SK-N-SH (cell line): ENCODE measurements around the gene BBS2. TPM values are rescaled to one million over a fixed set of nuclear protein-coding genes. Genes with fewer than 3 reads are reported as not detected.

ENCODE experiments used
- CTCF ChIA-PET: fragments of 300-600, 350-600 bp; formaldehyde crosslinking; extraction: SDS; loops from one replicate; lab custom pipeline; 2021; lab: Yijun Ruan, JAX
- POLR2A ChIA-PET: fragments of 350-600 bp; sonication (Branson Sonifier 250); formaldehyde crosslinking; extraction: SDS; loops from one replicate; lab custom pipeline; 2020; ENCODE audit warnings: antibody characterized with exemption, inconsistent platforms; lab: Yijun Ruan, JAX
- DNase-seq: peaks from one replicate; pipeline ENCODE4 v3.0.0; 2012
- H2AFZ ChIP-seq: fragments of 200-600 bp; sonication (generic); 2 replicates; pipeline ENCODE4 v1.8.1; 2016; ENCODE audit warnings: antibody characterized with exemption, mild to moderate bottlenecking, low read depth
- H3F3A ChIP-seq: fragments of 200-600 bp; sonication (generic); replicated peaks from 2 replicates; pipeline ENCODE3; 2016; ENCODE audit warnings: antibody characterized with exemption, mild to moderate bottlenecking; ENCODE audit not compliant: insufficient read depth
- H3K27ac ChIP-seq, 2 experiments: fragments of 200-500 bp in 1 of 2; fragments of 200-600 bp in 1 of 2; sonication (Bioruptor generic) in 1 of 2; sonication (generic), shearing (Covaris generic) in 1 of 2; 2 replicates each; pipeline versions ENCODE4 v1.5.1 to v1.6.1; 2014 to 2016; ENCODE audit warnings: low read depth in 2 of 2, inconsistent platforms in 1 of 2, low read length in 1 of 2, mild to moderate bottlenecking in 1 of 2, mixed read lengths in 1 of 2
- H3K27me3 ChIP-seq: fragments of 200-600 bp; sonication (generic), shearing (Covaris generic); 2 replicates; pipeline ENCODE4 v1.6.1; 2016; ENCODE audit warnings: mixed run types; ENCODE audit not compliant: insufficient read depth
- H3K36me3 ChIP-seq, 2 experiments: fragments of 200-500 bp in 1 of 2; fragments of 200-600 bp in 1 of 2; sonication (Bioruptor generic) in 1 of 2; sonication (generic) in 1 of 2; replicated peaks in 1 of 2; 2 replicates each; pipeline versions ENCODE3 to v1.5.1; 2014 to 2016; ENCODE audit warnings: low read length in 1 of 2, mild to moderate bottlenecking in 1 of 2; ENCODE audit not compliant: insufficient read depth in 2 of 2, control insufficient read depth in 1 of 2
- H3K4me1 ChIP-seq, 2 experiments: fragments of 200-500 bp in 1 of 2; fragments of 200-600 bp in 1 of 2; sonication (Bioruptor generic) in 1 of 2; sonication (generic), shearing (Covaris generic) in 1 of 2; 2 replicates each; pipeline versions ENCODE4 v1.5.1 to v1.6.1; 2014 to 2016; ENCODE audit warnings: low read depth in 1 of 2, low read length in 1 of 2, mixed run types in 1 of 2; ENCODE audit not compliant: insufficient read depth in 2 of 2, control insufficient read depth in 1 of 2
- H3K4me2 ChIP-seq: fragments of 200-600 bp; sonication (generic), shearing (Covaris generic); 2 replicates; pipeline ENCODE4 v1.6.1; 2017; ENCODE audit warnings: mixed run types
- H3K4me3 ChIP-seq, 2 experiments: fragments of 200-500 bp in 1 of 2; fragments of 200-600 bp in 1 of 2; sonication (Bioruptor generic) in 1 of 2; sonication (generic), shearing (Covaris generic) in 1 of 2; 2 replicates each; pipeline versions ENCODE4 v1.5.1 to v1.8.1; 2014 to 2016; ENCODE audit warnings: low read depth in 2 of 2, inconsistent platforms in 1 of 2, low read length in 1 of 2, mild to moderate bottlenecking in 1 of 2, mixed read lengths in 1 of 2, moderate library complexity in 1 of 2
- H3K79me2 ChIP-seq: fragments of 200-600 bp; sonication (generic); 2 replicates; pipeline ENCODE4 v1.8.1; 2017; ENCODE audit warnings: mild to moderate bottlenecking; ENCODE audit not compliant: insufficient read depth
- H3K9ac ChIP-seq: fragments of 200-600 bp; sonication (generic); 2 replicates; pipeline ENCODE4 v1.6.1; 2017; ENCODE audit warnings: mixed run types
- H3K9me2 ChIP-seq: fragments of 200-600 bp; sonication (generic); 2 replicates; pipeline ENCODE4 v1.6.1; 2017; ENCODE audit warnings: mixed run types
- H3K9me3 ChIP-seq: fragments of 200-600 bp; sonication (generic); 2 replicates; pipeline ENCODE4 v1.6.1; 2017; ENCODE audit warnings: mixed run types, mild to moderate bottlenecking, moderate library complexity
- H4K20me1 ChIP-seq: fragments of 200-600 bp; sonication (generic); 2 replicates; pipeline ENCODE4 v1.6.1; 2017; ENCODE audit warnings: mild to moderate bottlenecking, mixed run types; ENCODE audit not compliant: insufficient read depth
- CHD2 ChIP-seq: fragments of 150-350 bp; IDR thresholded peaks from 2 replicates; pipeline ENCODE4 v1.6.1; 2018; ENCODE audit warnings: low read length; ENCODE audit not compliant: partially characterized antibody
- CTCF ChIP-seq: fragments of 200-600 bp; sonication (generic); IDR thresholded peaks from 2 replicates; pipeline ENCODE4 v1.6.1; 2017; ENCODE audit warnings: antibody characterized with exemption, mild to moderate bottlenecking, moderate library complexity
- EP300 ChIP-seq, 2 experiments: IDR thresholded peaks; 2 replicates each; pipeline versions ENCODE4 v1.4.0 to v1.6.1; 2012; ENCODE audit warnings: borderline replicate concordance in 1 of 2, low read depth in 1 of 2, low read length in 1 of 2
- EZH2phosphoT487 ChIP-seq: fragments of 200-600 bp; sonication (generic); IDR thresholded peaks from 2 replicates; pipeline ENCODE4 v1.6.1; 2017; ENCODE audit warnings: low read depth, mixed run types, mild to moderate bottlenecking, antibody characterized with exemption, moderate library complexity, borderline replicate concordance
- FOXM1 ChIP-seq: IDR thresholded peaks from 2 replicates; pipeline ENCODE4 v1.4.0; 2012; ENCODE audit warnings: low read depth, mild to moderate bottlenecking
- GATA2 ChIP-seq: sonication (generic); formaldehyde crosslinking; IDR thresholded peaks from 2 replicates; pipeline ENCODE4 v1.5.0; 2020; ENCODE audit warnings: mild to moderate bottlenecking, missing genetic modification reagents
- NFIC ChIP-seq: IDR thresholded peaks from 2 replicates; pipeline ENCODE4 v1.4.0; 2012; ENCODE audit warnings: borderline replicate concordance
- NRF1 ChIP-seq: IDR thresholded peaks from 2 replicates; pipeline ENCODE4 v1.6.1; 2012; ENCODE audit warnings: low read depth, mild to moderate bottlenecking, low read length
- RAD21 ChIP-seq: IDR thresholded peaks from 2 replicates; pipeline ENCODE4 v1.6.1; 2012; ENCODE audit warnings: mild to moderate bottlenecking, low read length
- REST ChIP-seq: IDR thresholded peaks from 2 replicates; pipeline ENCODE4 v1.6.1; 2012; ENCODE audit warnings: mild to moderate bottlenecking, low read depth, low read length, moderate library complexity
- RFX5 ChIP-seq: IDR thresholded peaks from 2 replicates; pipeline ENCODE4 v1.6.1; 2012; ENCODE audit warnings: mild to moderate bottlenecking, improper control_type of control experiment, low read length
- RXRA ChIP-seq: IDR thresholded peaks from 2 replicates; pipeline ENCODE4 v1.4.0; 2012; ENCODE audit warnings: low read depth, mild to moderate bottlenecking, borderline replicate concordance
- SIN3A ChIP-seq: IDR thresholded peaks from 2 replicates; pipeline ENCODE4 v1.6.1; 2012; ENCODE audit warnings: low read depth, mild to moderate bottlenecking, low read length, moderate library complexity, borderline replicate concordance
- SMC3 ChIP-seq: IDR thresholded peaks from 2 replicates; pipeline ENCODE4 v1.6.1; 2012; ENCODE audit warnings: low read depth, low read length, improper control_type of control experiment
- TAF1 ChIP-seq: IDR thresholded peaks from 2 replicates; pipeline ENCODE4 v1.6.1; 2012; ENCODE audit warnings: low read depth, mild to moderate bottlenecking, low read length, moderate library complexity, borderline replicate concordance
- TEAD4 ChIP-seq: IDR thresholded peaks from 2 replicates; pipeline ENCODE4 v1.4.0; 2012; ENCODE audit warnings: mild to moderate bottlenecking, borderline replicate concordance; ENCODE audit not compliant: insufficient read depth
- WGBS: methylation state at CpG from one replicate; pipeline ENCODE4 v1.1.6; 2017; ENCODE audit warnings: low lambda C conversion rate; 5-methylcytosine and 5-hydroxymethylcytosine counted together
- polyA plus RNA-seq, 3 experiments: library from polyadenylated mRNA; depleted of rRNA; stranded (reverse); fragments of >200 nt; gene quantifications; 2 replicates each; pipeline ENCODE4 v1.2.3, GENCODE V29; 2012

The BBS2 gene
- polyA plus RNA-seq, 1 of the 3 experiments (the other 2 are of a cell fraction) = 74.3 TPM

GRCh38 chr16:56493126-56493525 is 26.7 kb downstream of the BBS2 start:
- 90% methylated on average over 2 of the region's 2 CpGs for WGBS
- Histone ChIP-seq H2AFZ (no peak overlapping the region), H4K20me1 (no peaks in the 10 kb centered on the region), H3F3A (peaks cover 3% of the 10 kb centered on the region), H3K27me3 (no peaks in the 10 kb centered on the region), H3K4me1 (no peaks in the 10 kb centered on the region), H3K9me3 (no peaks in the 10 kb centered on the region), H3K4me2 (no peak overlapping the region), H3K27ac (no peak overlapping the region), H3K79me2 (no peaks in the 10 kb centered on the region; the same call in 1 of the 2 replicates), H3K9ac (no peak overlapping the region), H3K36me3 (peaks cover 38 to 71% of the 10 kb centered on the region in 2 experiments), H3K9me2 (no peaks in the 10 kb centered on the region), H3K4me3 (no peak overlapping the region)
- POLR2A ChIA-PET = no interaction called here
- DNase-seq = no peak
- CTCF ChIA-PET = no interaction called here
- TF ChIP-seq FOXM1 = no peak
- TF ChIP-seq SIN3A = no peak
- no peak for TF ChIP-seq EZH2phosphoT487
- no peak for TF ChIP-seq GATA2
- no peak for TF ChIP-seq RXRA
- TF ChIP-seq TAF1 = no peak
- TF ChIP-seq TEAD4 = no peak
- no peak for TF ChIP-seq REST
- no peak for TF ChIP-seq CHD2
- TF ChIP-seq NFIC = no peak
- TF ChIP-seq CTCF = no peak
- no peak for TF ChIP-seq EP300 (IDR thresholded peaks at IDR 0.05; ENCODE audit: borderline replicate concordance in 1 of 2, low read depth in 1 of 2, low read length in 1 of 2)
- TF ChIP-seq RAD21 = no peak
- no peak for TF ChIP-seq SMC3
- TF ChIP-seq NRF1 = no peak
- TF ChIP-seq RFX5 = no peak
